Stimulated activated CD8-positive, alpha-beta memory T cell treated with anti-CD3 and anti-CD28 coated beads, Interleukin-4, amount 100 ng/mL, for 1 hour (primary cell): ENCODE data around the gene SEMA3G.
A peak's percentile ranks its signal among the peaks of the same experiment; 100 is the strongest.

Experiments used
- DNase-seq, 2 donors: peaks; one replicate each; pipeline ENCODE4 v3.0.0-alpha.2; 2020; ENCODE audit warnings: low read depth in 2 of 2, low spot score in 1 of 2

Gene SEMA3G

GRCh38 chr3:52479877-52480575 lies 35.1 kb upstream of the SEMA3G start:
- no peak for DNase-seq

DNA sequence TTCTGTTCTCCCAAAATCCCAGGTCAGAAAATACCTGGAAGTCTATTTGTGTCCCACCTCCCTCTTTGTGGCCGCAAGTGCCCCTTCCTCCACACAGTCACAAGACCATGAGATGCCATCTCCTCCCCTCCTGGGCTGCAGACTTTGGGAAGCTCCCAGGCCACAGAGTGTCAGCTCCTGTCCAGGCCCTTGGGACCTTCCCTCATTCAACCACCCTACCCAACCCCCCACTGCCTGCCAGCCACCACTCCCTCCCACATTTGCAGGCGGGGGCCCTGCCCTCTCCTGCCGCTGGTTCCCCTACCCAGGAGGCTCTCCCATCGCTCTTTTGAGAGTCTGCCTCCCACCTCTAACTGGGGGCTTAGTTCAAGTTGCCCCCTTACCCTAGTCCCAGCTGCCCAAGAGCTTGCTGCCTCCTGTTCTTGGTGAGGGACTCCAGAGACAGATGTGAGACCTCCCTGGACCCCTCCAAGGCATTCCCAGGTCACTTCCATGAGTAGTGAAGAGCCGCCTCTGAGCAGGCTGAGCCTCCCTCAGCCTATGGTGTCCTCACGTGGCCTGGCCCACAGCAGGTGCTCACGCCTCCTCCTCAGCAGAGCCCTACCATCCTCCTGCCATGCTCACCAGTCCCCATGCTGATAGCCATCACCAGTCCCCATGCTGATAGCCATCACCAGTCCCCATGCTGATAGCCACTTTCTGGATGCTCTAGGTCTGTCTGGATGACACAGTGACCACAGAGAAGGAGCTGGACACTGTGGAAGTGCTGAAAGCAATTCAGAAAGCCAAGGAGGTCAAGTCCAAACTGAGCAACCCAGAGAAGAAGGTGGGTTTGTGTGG lies 34.4 kb upstream of the SEMA3G start:
- DNase-seq, result no peak

DNA sequence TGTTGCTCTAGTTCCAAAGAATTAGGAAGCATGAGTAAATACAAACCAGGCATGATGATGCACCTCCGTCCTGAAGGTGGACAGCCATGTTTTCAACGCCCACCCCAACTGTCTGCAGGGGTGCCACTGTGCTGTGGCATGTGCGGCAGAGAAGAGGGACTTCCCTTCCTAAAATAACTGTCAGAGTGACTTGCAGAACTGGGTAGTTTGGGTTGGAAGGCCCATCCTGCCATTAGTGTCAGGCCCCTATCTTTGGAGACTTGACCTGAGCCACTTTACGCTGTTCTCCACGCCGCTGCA lies 32.8 kb upstream of the SEMA3G start:
- DNase-seq, result no peak

GRCh38 chr3:52477076-52477795 lies 32.3 kb upstream of the SEMA3G start:
- no peak for DNase-seq

DNA sequence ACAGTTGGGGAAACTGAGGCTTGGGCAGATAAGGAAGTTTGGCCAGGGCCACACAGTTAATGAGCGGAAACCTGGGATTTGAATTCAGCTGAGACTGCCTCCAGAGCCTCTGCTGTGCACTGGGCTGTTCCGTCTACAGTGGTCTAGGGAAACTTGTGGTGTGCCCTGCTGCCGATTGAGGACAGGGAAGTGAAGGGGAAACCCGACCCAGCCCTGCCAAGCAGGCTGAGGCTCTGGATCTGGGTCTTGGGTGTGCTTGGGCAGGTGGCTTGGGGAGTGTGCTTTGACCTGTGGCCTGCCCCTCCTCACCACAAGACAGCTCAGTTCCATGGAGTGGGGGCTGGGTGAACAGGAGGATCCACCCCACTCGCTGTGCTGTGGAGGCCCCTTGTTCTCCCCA lies 28.1 kb upstream of the SEMA3G start:
- DNase-seq, result no peak

- no peak for DNase-seq
Measured at GRCh38 chr3:52472239-52473000, 27.5 kb upstream of the SEMA3G start.

- DNase-seq, result no peak
Measured at GRCh38 chr3:52471371-52472238, 26.7 kb upstream of the SEMA3G start.

DNA sequence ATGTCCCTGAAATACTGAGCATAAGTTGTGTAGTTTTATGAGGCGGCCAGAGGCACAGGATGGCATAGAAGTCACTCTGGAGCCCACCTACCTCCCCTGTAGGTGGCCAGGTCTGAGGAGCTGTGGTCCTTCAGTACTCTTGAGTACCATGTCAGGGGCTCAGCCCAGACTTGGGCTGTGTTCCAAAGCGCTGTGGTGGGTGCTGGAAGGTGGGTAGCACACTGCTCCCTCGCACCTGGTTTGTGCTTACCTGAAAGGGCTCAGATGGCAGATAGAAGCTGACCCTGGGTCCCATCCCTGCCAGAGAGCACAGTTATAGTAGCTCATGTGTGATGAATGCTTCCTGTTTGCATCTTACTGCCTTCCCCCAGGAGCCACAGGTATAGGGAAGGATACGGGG lies 26.0 kb upstream of the SEMA3G start:
- DNase-seq, result no peak

- no peak for DNase-seq
Measured at GRCh38 chr3:52469001-52469400, 24.1 kb upstream of the SEMA3G start.

- DNase-seq, result no peak
Measured at GRCh38 chr3:52468336-52468735, 23.4 kb upstream of the SEMA3G start.

- no peak for DNase-seq
Measured at GRCh38 chr3:52463416-52463815, 18.5 kb upstream of the SEMA3G start.

DNA sequence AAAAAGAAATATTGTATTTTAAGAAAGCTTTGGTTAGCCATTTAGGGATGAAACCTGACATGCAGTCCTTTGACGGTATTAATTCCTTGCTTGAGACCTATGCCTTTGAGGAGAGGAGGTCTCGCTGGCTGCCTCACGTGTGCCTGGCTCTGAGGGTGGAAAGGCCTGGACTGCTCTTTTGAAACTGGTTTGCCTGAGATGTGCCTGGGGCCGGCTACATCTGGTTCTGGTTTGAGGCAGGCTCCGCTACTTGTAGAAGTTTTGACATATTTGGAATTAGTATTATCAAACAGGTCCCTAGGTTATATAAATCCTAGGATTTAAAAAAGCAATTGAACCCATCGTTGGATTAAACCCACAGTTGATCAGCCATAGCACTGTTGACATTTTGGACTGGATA lies 17.0 kb upstream of the SEMA3G start:
- DNase-seq, result no peak

- DNase-seq, result no peak
Measured at GRCh38 chr3:52458770-52459545, 14.1 kb upstream of the SEMA3G start.

DNA sequence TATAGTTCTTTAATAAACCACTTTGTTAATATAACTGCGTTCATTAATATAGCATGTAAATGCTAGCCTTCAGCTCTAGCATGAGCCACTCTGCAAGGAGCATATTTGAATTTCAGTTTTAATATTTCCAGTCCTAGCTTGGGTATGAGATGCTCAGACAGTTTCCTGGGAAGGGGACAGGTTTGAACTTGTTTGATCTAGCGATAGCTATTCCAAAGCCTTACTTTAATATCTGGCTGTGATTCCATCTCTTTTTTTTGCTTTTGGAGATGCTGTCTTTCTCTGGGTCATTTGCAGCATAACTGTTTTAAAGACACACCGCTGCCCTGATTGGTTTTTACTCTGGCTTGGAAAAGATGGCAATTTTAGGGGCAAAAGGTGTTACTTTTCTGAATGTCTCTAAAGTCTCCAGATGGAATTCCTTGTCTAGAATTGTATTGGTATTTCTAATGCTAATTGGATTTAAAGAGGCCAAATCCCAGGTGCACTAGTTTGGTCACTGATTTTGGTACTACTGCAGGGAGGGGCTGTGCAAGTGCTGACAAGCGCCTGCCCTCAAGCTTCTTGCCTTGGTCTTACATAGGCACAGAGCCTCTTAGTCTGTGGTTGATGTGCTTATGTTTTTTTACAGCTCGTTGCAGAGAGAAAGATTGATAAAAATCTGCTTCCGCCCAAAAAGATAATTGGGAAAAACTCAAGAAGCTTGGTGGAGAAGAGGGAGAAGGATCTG lies 13.3 kb upstream of the SEMA3G start:
- DNase-seq, result no peak

DNA sequence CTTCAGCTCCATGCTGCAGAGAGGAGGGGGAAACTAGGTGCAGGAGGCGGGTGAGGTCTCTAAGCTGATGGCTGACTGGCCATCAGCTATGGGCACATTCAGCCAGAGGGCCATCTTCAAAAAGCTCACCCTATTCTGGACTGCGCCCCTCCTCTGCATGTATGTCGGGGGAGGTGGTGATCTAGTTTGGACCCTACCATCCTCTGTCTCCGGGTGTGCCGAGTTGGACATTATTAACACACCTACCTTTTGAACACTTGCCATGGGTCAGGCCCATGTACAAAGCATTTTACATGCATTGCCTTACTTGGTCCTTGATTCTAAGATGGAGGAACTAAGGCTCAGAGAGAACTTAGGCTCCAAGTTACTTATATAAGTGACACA lies 11.9 kb upstream of the SEMA3G start:
- no peak for DNase-seq

DNA sequence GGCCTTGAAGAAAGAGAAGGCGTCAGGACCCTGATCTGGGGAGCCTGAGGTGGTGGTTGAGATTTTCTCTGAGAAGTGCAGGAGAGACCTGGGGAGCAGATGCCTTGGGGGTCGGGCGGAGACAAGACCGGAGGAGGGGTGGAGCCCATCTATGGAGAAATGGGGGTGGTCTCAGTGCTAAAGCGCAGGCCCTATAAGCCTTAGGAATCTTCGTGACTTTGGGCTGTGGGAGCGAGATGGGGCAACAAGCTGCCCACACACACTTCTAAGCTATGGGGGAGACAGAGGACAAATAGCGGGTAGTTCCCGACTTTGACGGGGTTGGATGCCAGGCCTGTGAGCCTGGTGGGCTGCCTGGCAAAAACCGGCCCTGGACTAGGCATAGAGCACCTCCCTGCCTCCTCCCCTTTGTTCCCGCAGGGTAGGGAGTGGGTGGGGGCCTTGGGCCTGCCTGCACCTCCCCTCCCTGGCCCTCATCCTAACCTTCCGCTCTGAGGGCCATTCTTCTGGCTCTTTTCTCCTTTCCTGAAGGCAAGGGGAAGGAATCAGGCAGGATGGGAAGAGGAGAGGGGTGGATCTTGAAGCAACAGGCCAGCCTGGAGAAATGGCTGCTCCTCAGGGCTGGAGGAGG lies 11.4 kb upstream of the SEMA3G start:
- no peak for DNase-seq

GRCh38 chr3:52455283-52456168 lies 10.6 kb upstream of the SEMA3G start, which contains the start of gene NISCH:
Gene NISCH, plus strand, starts transcription at chr3:52455604. Its CDS starts 38 bp downstream, at chr3:52455642.
- peak; percentile 94 to 95 for DNase-seq

GRCh38 chr3:52454938-52455282 lies 10.0 kb upstream of the SEMA3G start:
- no peak for DNase-seq
